Stimulated activated CD8-positive, alpha-beta memory T cell treated with anti-CD3 and anti-CD28 coated beads, Interleukin-4, amount 100 ng/mL, for 48 hours (primary cell): ENCODE data around the gene CPNE7.
"Not testable (repeated sequence)": the region's sequence is repeated elsewhere in the genome, so short reads cannot be mapped to it uniquely, and the experiment has no call there.

Experiments used
- DNase-seq: peaks from one replicate; pipeline ENCODE4 v3.0.0-alpha.2; 2020

Gene CPNE7

GRCh38 chr16:89569506-89570341 is 5.8 kb upstream of the CPNE7 start:
- no peak for DNase-seq

DNA sequence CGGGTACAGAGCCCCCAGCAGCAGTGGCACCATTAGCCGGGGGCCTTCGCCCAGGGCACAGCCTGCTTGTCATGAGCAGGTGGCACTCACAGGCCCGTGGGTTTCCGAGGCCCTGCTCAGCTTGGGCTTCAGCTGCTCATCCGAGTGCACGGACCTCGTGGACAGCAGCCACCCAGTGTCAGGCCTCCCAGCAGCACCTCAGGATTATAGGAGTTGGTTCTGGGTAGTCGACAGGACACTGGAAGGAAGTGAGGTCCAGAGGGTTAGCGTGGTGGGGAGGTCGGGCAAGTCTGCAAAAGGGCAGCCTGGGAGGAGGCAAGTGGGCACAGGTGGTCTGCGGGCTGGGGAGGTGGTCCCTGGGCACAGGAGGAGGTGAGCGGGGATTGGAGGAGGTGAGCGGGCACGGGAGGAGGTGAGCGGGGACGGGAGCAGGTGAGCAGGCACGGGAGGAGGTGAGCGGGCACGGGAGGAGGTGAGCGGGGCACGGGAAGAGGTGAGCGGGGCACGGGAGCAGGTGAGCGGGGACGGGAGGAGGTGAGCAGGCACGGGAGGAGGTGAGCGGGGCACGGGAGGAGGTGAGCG is 5.1 kb upstream of the CPNE7 start:
- DNase-seq, result no peak

- not testable (repeated sequence) for DNase-seq
Measured at GRCh38 chr16:89570983-89571598, 4.5 kb upstream of the CPNE7 start.

- no peak for DNase-seq
Measured at GRCh38 chr16:89571636-89572035, 3.9 kb upstream of the CPNE7 start.

- no peak for DNase-seq
Measured at GRCh38 chr16:89572073-89572484, 3.5 kb upstream of the CPNE7 start.

GRCh38 chr16:89572485-89573205 is 2.9 kb upstream of the CPNE7 start:
- DNase-seq, result no peak

- no peak for DNase-seq
Measured at GRCh38 chr16:89573826-89574680, 1.5 kb upstream of the CPNE7 start.

- DNase-seq, result peak; percentile 78
Measured at GRCh38 chr16:89574681-89575246, 794 bp upstream of the CPNE7 start.

- DNase-seq, result no peak
Measured at GRCh38 chr16:89576153-89577054, 846 bp downstream of the CPNE7 start.

DNA sequence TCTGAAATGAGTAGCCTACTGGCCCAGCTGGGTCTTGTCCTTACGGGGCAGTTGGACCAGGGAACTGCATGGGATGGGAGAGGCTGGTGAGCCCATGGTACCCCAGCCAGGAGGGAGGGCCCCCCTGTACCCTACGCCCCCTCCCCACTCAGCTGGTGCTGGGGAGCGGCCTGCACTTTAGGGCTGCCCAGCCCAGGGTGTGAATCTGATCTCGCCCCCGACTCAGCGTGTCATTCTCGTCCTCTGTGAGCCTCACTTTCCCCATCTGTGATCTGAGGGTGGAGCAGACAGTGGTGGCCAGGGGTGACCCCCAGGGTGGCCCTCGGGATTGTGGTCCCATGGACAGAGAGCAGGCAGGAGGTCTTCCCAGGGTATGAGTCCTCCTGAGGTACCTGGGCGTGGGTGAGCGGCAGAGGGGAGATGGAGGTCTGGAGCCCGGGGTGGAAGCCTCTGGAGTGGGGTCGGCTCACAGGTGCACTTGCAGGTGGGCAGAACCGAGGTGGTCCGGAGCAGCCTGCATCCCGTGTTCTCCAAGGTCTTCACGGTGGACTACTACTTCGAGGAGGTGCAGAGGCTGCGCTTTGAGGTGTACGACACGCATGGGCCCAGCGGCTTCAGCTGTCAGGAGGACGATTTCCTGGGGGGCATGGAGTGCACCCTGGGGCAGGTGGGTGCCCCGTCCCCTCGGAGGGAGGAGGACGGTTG is 1.6 kb downstream of the CPNE7 start:
- DNase-seq, result no peak

GRCh38 chr16:89579351-89579750 is 3.8 kb downstream of the CPNE7 start:
- no peak for DNase-seq

GRCh38 chr16:89581045-89581695 is 5.6 kb downstream of the CPNE7 start:
- no peak for DNase-seq

DNA sequence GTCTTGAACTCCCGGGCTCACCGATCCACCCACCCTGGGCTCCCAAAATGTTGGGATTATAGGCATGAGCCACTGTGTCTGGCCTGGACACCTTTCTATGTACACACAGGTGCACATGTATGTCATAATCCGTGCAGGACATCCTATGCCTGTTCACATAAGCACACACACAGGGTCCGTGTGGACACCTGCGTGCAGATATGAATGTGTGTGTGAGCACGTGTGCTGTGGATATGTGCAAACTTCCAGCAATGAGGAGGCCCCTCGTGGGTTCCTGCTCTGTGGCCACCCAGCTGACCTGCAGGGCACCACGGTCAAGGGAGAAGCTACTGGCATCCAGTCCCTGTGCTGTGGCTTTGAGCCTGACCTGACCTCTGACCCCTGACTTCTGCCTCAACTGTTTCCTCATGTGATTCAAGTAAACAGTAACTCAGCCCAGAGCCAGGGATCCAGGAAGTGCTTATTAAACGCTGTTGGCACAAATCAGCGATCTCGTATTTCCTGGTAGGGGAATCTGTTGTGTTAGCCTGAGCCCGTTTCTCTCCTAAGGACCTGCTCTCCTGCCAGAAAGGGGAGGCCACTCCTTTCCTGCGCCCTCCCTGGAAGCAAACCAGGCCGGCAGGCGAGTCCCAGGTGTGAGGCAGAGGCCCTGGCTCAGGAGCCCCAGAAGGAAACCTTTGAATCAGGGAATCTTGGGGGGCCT is 6.5 kb downstream of the CPNE7 start:
- DNase-seq, result no peak

- DNase-seq, result no peak
Measured at GRCh38 chr16:89582614-89583196, 7.1 kb downstream of the CPNE7 start.

DNA sequence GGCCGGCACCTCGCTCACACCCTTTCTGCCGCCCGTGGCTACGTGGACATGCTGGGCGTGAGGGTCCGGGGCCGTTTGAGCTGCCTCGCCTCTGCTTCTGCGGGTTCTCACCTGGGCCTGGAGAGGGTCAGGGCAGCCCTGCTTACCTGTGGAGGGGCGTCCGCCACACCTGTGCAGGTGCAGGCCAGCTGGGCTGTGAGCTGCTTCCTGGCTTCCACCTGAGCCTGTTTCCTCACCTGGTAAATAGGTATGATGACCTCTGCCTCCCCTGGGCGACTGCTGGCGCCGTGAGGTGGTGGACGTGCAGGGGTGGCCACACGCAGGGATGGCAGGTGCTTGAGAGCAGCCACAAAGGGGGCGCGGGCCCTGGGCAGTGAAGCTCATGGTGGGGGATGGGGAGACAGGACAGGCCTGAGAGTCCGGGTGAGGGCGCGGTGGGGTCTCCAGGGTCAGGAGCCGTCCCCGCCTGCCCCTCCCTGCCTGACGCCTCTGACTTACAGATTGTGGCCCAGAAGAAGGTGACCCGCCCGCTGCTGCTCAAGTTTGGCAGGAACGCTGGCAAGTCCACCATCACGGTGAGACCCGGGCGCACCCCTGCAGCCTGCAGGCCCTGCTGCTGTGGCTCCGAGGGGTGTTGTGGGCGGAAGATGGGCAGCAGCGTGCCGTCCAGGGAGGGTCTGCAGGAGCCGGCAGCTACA is 7.8 kb downstream of the CPNE7 start:
- DNase-seq, result no peak

GRCh38 chr16:89583895-89584644 is 8.5 kb downstream of the CPNE7 start:
- no peak for DNase-seq
